ENCODE measurements around the gene MTHFSD.

MTHFSD gene

DNA sequence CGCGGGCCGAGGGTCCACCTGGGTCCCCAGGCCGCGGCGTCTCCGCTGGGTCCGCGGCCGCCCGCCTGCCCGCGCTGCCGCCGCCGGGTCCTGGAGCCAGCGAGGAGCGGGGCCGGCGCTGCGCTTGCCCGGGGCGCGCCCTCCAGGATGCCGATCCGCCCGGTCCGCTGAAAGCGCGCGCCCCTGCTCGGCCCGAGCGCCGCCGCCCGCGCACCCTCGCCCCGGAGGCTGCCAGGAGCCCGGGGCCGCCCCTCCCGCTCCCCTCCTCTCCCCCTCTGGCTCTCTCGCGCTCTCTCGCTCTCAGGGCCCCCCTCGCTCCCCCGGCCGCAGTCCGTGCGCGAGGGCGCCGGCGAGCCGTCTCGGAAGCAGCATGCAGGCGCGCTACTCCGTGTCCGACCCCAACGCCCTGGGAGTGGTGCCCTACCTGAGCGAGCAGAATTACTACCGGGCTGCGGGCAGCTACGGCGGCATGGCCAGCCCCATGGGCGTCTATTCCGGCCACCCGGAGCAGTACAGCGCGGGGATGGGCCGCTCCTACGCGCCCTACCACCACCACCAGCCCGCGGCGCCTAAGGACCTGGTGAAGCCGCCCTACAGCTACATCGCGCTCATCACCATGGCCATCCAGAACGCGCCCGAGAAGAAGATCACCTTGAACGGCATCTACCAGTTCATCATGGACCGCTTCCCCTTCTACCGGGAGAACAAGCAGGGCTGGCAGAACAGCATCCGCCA is 12.1 kb upstream of the MTHFSD start:
- Histone ChIP-seq H3K4me3 (ENCODE audit: low read length) (peak overlapping the region; percentile 90), H3K9ac (ENCODE audit: low read depth, low read length) (peak overlapping the region; percentile 98), H3K27me3 (ENCODE audit: control insufficient read depth, insufficient read depth, low read length) (no peaks in the 10 kb centered on the region)

GRCh38 chr16:86566601-86566965 is 11.5 kb upstream of the MTHFSD start, which contains the start of gene FOXC2:
Gene FOXC2, plus strand, starts transcription at chr16:86566829. Its CDS starts 507 bp downstream, at chr16:86567336.
- Histone ChIP-seq H3K27me3 (ENCODE audit: control insufficient read depth, insufficient read depth, low read length) (no peaks in the 10 kb centered on the region), H3K9me3 (replicated peaks; ENCODE audit: low read length) (no peaks in the 10 kb centered on the region), H3K9ac (ENCODE audit: low read depth, low read length) (peak within 1 kb of the TSS; percentile 98), H3K4me2 (ENCODE audit: low read length) (peak within 1 kb of the TSS; percentile 91), H3K4me3 (ENCODE audit: low read length) (peak within 1 kb of the TSS; percentile 90), H3K36me3 (ENCODE audit: insufficient read depth, low read length) (peaks cover 32% of the 10 kb centered on the region), H3K4me1 (ENCODE audit: control insufficient read depth, insufficient read depth, low read length) (peaks cover 33% of the 10 kb centered on the region)

More for the DNA sequence above, 12.1 kb upstream of the MTHFSD start:
- H3K4me2 ChIP-seq (ENCODE audit: low read length): peak overlapping the region; percentile 90
- peaks cover 39% of the 10 kb centered on the region for H3K4me1 ChIP-seq (ENCODE audit: control insufficient read depth, insufficient read depth, low read length)
- peaks cover 37% of the 10 kb centered on the region for H3K36me3 ChIP-seq (ENCODE audit: insufficient read depth, low read length)
- no peaks in the 10 kb centered on the region for H3K9me3 ChIP-seq (replicated peaks; ENCODE audit: low read length)

DNA sequence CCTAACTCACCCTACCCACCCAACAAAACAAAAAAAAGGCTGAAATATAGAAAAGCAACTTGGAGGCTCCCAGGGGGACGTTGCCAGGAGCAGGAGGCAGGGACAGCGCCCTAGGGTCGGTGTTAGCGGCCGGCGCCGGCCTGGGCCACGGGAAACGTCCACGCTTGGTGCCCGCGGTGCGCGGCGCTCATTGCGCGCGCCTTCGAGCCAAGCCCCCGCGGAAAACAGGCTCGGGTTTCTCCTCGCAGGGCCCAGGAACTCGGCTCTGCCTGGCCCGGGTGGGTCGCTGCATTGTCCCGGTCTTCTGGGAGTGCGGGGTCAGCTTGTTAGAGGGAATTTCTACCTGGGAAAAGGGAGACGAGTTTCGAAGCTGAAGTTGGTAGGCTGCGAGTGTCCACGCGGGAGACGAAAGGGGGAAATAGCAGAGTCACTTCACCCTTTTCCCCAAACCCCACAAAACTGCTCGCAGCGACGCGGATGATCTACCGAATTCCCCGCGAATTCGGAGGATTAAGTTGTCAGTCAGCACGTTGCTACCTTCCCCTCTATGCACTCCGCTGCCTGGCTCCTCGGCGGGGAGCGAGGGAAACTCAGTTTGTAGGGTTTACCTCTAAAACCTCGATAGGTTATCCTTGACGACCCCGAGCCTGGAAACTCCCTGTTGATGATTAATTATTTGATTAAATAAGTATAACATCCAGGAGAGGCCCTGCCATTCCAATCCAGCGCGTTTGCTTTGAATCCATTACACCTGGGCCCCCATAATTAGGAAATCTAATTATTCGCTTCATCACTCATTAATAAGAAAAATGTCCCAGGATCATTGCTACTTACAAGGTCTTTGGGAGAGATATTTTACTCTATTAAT is 10.8 kb upstream of the MTHFSD start:
- H3K27me3 ChIP-seq (ENCODE audit: control insufficient read depth, insufficient read depth, low read length): no peaks in the 10 kb centered on the region
- peak overlapping the region; percentile 90 for H3K4me3 ChIP-seq (ENCODE audit: low read length)
- H3K4me1 ChIP-seq (ENCODE audit: control insufficient read depth, insufficient read depth, low read length): peaks cover 29% of the 10 kb centered on the region
- peak overlapping the region; percentile 98 for H3K9ac ChIP-seq (ENCODE audit: low read depth, low read length)
- H3K9me3 ChIP-seq (replicated peaks; ENCODE audit: low read length): no peaks in the 10 kb centered on the region
- H3K36me3 ChIP-seq (ENCODE audit: insufficient read depth, low read length): peaks cover 25% of the 10 kb centered on the region
- peak overlapping the region; percentile 91 for H3K4me2 ChIP-seq (ENCODE audit: low read length)

DNA sequence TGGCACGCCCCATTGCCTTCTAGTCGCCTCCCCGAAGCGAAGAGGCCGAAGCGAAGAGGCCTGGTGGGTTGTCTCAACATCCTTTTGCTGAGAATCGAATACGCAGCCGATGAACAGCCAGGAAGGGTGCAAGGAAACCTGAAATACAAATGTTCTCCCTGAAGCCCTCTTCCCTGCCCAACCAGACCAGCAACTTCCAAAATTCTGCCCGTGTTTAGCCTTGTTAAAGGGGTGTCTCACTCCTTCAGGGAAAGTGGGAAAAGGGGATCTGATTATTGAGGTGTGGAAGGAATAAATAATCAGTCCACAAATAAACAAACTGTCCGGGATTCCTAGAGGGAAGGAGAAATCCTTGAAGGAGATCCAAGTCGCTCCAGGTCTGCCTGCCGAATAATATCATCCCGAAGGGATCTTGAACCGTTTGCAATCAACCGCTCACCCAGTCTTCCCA is 10.2 kb upstream of the MTHFSD start:
- Histone ChIP-seq H3K4me2 (ENCODE audit: low read length) (peak overlapping the region; percentile 91), H3K9me3 (replicated peaks; ENCODE audit: low read length) (no peaks in the 10 kb centered on the region), H3K9ac (ENCODE audit: low read depth, low read length) (peak overlapping the region; percentile 98), H3K27me3 (ENCODE audit: control insufficient read depth, insufficient read depth, low read length) (no peaks in the 10 kb centered on the region), H3K36me3 (ENCODE audit: insufficient read depth, low read length) (peaks cover 18% of the 10 kb centered on the region), H3K4me3 (ENCODE audit: low read length) (peak overlapping the region; percentile 90), H3K4me1 (ENCODE audit: control insufficient read depth, insufficient read depth, low read length) (peaks cover 29% of the 10 kb centered on the region)

DNA sequence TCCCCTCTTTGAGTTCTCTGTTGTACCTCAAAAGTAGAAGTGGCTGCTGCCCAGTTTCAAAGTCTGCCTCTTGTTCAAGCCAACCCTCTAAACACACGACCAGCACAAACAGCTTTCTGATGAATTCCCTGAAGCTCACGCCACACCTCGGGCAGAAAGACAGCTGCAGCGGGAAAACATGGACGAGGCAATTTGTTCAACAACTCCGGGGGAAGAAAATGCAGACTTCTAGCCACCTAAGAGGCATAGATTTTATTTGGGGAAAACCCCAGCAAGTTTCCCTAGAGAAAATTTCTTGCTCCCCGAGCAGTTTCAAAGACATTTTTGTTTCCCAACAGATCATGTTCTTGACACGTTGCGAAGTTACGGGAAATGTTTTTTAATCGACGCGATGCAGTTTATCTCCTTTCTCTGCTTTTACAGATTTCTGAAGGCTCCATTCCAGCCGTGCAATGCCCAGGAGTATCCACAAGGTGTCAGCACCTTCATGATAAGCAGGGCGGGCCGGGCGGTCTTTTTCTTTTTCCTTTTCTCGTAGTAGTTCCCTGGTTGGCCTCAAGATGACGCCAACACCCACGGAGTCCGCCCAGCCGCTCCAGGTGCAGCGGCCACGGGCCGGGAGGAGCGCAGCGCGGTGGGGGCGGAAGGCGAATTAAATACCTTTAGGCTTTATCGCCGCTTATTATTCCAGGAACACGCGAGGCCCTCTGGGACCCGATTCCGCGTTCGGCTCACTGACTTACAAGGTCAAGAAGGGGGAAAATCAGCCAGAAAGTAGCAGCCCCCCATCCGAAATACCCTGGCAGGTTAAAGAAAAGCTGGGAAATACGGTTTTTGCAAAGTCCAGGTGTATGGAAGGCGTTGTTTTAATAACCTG is 8.7 kb upstream of the MTHFSD start:
- peak overlapping the region; percentile 90 for H3K4me3 ChIP-seq (ENCODE audit: low read length)
- peak overlapping the region; percentile 98 for H3K9ac ChIP-seq (ENCODE audit: low read depth, low read length)
- H3K36me3 ChIP-seq (ENCODE audit: insufficient read depth, low read length): peaks cover 3% of the 10 kb centered on the region
- peak overlapping the region; percentile 91 for H3K4me2 ChIP-seq (ENCODE audit: low read length)
- no peaks in the 10 kb centered on the region for H3K9me3 ChIP-seq (replicated peaks; ENCODE audit: low read length)
- peaks cover 29% of the 10 kb centered on the region for H3K4me1 ChIP-seq (ENCODE audit: control insufficient read depth, insufficient read depth, low read length)
- H3K27me3 ChIP-seq (ENCODE audit: control insufficient read depth, insufficient read depth, low read length): no peaks in the 10 kb centered on the region

DNA sequence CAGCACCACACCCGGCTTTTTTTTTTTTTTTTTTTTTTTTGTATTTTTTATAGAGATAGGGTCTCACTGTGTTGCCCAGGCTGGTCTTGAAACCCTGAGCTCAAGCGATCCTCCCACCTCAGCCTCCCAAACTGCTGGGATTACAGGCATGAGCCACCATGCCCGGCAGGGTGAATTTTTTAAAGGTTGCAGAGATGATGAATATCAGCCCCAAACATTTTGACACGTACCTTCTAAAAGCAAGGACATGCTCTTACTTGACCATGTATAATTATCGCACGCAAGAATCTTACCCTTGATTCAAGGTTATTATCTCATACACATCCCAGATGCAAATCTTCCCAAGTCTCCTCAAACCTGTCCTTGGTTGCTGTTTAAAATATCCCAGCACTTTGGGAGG is 7.3 kb upstream of the MTHFSD start:
- H3K36me3 ChIP-seq (ENCODE audit: insufficient read depth, low read length): no peaks in the 10 kb centered on the region
- no peaks in the 10 kb centered on the region for H3K27me3 ChIP-seq (ENCODE audit: control insufficient read depth, insufficient read depth, low read length)
- peaks cover 29% of the 10 kb centered on the region for H3K4me1 ChIP-seq (ENCODE audit: control insufficient read depth, insufficient read depth, low read length)
- H3K9me3 ChIP-seq (replicated peaks; ENCODE audit: low read length): no peaks in the 10 kb centered on the region
- H3K4me3 ChIP-seq (ENCODE audit: low read length): no peak overlapping the region
- H3K9ac ChIP-seq (ENCODE audit: low read depth, low read length): no peak overlapping the region
- H3K4me2 ChIP-seq (ENCODE audit: low read length): no peak overlapping the region

DNA sequence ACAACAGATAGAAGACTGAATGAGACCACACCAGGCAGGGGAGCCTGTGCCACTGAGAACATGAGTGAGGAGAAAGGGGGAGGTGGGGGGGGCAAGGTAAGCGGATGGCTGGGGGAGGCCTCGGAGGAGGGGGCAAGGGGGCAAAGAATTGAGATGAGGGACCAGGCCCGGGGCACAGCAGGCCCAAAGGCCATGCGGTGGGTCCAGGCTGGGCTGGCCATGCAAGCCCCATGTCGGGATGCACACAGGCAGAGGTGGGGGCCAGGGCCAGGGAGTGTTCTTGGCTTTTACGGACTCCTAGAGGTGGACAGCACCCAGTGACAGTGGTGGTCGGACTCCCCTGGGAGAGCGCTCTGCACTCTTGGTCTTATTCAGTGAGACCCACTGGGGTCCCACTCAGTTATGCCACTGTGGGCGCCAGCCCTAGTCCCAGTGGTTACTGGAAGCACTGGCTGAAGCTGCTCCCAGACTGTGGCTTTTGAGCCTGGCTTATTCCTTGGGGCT is 4.8 kb upstream of the MTHFSD start:
- Histone ChIP-seq H3K4me3 (ENCODE audit: low read length) (no peak overlapping the region), H3K4me1 (ENCODE audit: control insufficient read depth, insufficient read depth, low read length) (peaks cover 25% of the 10 kb centered on the region), H3K36me3 (ENCODE audit: insufficient read depth, low read length) (no peaks in the 10 kb centered on the region), H3K4me2 (ENCODE audit: low read length) (no peak overlapping the region), H3K27me3 (ENCODE audit: control insufficient read depth, insufficient read depth, low read length) (no peaks in the 10 kb centered on the region), H3K9me3 (replicated peaks; ENCODE audit: low read length) (no peaks in the 10 kb centered on the region), H3K9ac (ENCODE audit: low read depth, low read length) (no peak overlapping the region)

DNA sequence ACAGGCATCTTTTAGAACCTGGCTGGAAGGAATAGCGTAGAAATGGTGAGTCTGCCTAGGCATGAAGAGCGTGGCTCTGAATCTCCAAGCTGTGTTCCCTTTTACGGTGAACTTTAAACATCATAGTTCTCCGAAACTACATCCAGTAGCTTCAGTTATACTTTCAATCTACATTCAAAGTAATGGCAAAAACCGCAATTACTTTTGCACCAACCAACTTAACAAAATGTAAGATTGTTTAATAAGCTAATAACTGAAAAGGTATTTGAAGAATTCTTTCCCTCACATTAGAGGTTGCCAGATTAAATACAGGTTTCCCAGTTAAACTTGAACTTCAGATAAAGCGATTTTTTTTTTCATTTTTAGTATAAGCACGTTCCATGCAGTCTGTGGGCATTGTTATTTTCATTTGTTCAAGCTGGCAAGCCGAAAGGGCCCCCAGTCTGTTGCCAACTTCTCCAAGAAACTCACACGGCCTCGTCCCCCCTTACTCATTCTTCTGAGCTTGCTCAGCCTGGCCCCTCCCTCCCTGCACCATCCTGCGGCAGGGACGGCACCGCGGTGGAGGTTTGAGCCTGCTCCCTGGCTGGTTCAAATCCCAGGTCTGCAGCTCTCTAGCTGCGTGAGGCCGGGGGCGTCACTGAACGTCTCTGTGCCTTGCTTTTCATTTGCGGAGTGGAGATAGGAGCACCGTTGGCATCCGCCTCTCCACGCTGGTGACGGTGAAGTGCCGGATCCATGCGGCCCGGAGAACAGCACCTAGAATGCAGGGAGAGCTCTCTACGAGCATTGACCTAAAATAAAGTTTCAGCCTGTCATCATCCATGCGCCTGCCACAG is 3.5 kb upstream of the MTHFSD start:
- H3K4me2 ChIP-seq (ENCODE audit: low read length): no peak overlapping the region
- H3K27me3 ChIP-seq (ENCODE audit: control insufficient read depth, insufficient read depth, low read length): no peaks in the 10 kb centered on the region
- no peak overlapping the region for H3K9ac ChIP-seq (ENCODE audit: low read depth, low read length)
- peaks cover 20% of the 10 kb centered on the region for H3K4me1 ChIP-seq (ENCODE audit: control insufficient read depth, insufficient read depth, low read length)
- H3K9me3 ChIP-seq (replicated peaks; ENCODE audit: low read length): no peaks in the 10 kb centered on the region
- no peaks in the 10 kb centered on the region for H3K36me3 ChIP-seq (ENCODE audit: insufficient read depth, low read length)
- no peak overlapping the region for H3K4me3 ChIP-seq (ENCODE audit: low read length)

- Histone ChIP-seq H3K36me3 (ENCODE audit: insufficient read depth, low read length) (no peaks in the 10 kb centered on the region), H3K9me3 (replicated peaks; ENCODE audit: low read length) (no peaks in the 10 kb centered on the region), H3K27me3 (ENCODE audit: control insufficient read depth, insufficient read depth, low read length) (no peaks in the 10 kb centered on the region), H3K4me3 (ENCODE audit: low read length) (no peak overlapping the region), H3K4me2 (ENCODE audit: low read length) (no peak overlapping the region), H3K9ac (ENCODE audit: low read depth, low read length) (no peak overlapping the region), H3K4me1 (ENCODE audit: control insufficient read depth, insufficient read depth, low read length) (peaks cover 15% of the 10 kb centered on the region)
These were observed 2.6 kb upstream of the MTHFSD start for GRCh38 chr16:86557587-86557986.

GRCh38 chr16:86556576-86556975 is 1.5 kb upstream of the MTHFSD start:
- Histone ChIP-seq H3K36me3 (ENCODE audit: insufficient read depth, low read length) (peaks cover 3% of the 10 kb centered on the region), H3K4me1 (ENCODE audit: control insufficient read depth, insufficient read depth, low read length) (peaks cover 15% of the 10 kb centered on the region), H3K9me3 (replicated peaks; ENCODE audit: low read length) (no peaks in the 10 kb centered on the region), H3K4me3 (ENCODE audit: low read length) (no peak overlapping the region), H3K27me3 (ENCODE audit: control insufficient read depth, insufficient read depth, low read length) (no peaks in the 10 kb centered on the region), H3K9ac (ENCODE audit: low read depth, low read length) (no peak overlapping the region), H3K4me2 (ENCODE audit: low read length) (no peak overlapping the region)
